HuH-7.5 (cell line): ENCODE results near the gene TBCCD1.
A peak's percentile ranks its signal among the peaks of the same experiment; 100 is the strongest.
"Not testable (repeated sequence)": the region's sequence is repeated elsewhere in the genome, so short reads cannot be mapped to it uniquely, and the experiment has no call there.

Experiments
- DNase-seq: peaks from one replicate; pipeline ENCODE4 v3.0.0; 2011; ENCODE audit warnings: low spot score

The TBCCD1 gene

DNA sequence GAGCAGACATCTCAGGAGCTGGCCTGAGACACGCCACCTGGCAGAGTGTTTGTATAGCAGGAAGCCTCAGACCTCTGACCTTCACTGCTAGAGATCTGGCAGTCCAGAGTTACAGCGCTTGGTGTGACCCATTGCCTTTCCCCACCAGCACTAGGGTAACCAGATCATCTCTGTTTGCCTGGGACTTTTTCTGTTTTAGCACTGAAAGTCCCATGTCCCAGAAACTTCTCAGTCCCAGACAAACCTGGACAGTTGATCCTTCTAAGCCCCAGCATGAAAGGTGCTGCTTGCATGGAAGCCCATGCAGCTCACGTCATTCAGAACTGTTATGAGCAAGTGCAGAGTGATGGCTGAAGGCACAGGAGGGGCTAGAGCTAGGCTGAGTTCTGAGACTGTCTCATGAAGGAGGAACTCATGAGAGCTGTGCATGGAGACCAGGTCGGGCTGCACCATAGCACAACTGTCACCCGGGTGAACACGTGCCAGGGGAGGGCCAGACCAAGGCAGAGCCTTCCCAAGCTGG lies 27.5 kb upstream of the TBCCD1 start:
- no peak for DNase-seq

DNA sequence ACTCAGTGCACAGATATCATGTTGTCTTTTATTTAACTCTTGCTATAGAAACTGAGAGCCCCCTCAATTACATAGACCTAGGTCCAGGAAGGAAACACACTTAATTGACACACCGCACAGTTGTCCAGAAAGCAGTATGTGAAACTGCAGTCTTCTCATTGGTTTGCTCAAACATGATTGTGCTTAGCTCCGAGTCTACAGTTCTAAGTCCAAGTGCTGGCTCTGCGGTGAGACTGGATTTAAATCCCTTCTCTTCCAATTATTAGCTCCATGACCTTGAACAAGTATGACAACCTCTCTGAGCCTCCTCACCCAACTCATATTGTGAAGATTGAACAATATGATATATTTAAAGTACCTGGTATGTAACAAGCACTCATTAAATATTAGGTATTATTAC lies 26.7 kb upstream of the TBCCD1 start:
- DNase-seq: no peak

DNA sequence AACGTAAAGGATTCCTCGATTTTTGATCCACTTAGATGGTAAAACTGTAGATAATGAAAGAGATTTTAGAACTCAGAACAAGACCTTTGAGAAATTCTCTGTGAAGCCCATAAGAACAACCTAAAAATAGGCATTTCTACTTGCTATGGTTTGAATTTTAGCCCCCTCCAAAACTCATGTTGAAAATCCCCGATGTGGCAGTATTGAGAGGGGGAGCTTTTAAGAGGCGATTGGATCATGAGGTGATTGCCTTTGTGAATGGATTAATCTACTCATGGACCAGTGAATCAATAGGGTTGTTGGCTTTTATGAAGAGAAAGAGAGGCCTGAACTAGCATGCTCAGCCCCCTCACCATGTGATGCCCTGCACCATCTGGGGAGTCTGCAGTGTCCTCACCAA lies 25.5 kb upstream of the TBCCD1 start:
- DNase-seq: no peak

DNA sequence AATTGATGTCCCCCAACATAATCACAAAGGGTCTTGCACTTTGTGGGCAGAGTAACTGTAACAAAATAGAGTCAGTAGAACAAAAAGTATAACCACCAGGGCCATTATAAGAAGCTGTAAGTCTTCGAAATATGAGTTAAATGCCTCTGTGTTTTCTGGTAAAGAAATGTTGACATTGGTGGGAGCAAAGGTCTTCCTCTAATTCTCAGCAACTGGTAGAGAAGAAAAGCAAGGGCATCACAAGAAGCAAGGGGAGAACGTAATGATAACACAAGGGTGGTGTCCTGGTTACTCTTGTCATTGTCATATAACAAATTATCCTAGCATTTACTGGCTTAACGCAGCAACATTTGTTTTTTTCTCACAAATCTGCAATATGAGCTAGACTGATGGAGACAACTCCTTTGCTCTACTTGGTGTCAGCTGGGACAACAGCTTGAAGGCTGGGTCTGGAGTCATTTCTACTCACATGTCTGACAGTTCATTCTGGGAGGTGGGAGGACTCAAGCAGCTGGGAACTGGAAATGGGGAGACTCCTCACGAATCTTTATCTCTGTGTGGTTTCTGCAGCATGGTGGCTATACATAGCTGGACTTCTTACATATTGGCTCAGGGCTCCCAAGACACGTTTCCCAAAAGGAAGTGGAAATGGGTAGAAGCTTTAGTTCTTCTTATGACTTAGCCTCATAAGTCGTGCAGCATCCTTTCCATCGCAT lies 23.6 kb upstream of the TBCCD1 start:
- no peak for DNase-seq

- no peak for DNase-seq
Measured at GRCh38 chr3:186589856-186590579, 22.9 kb upstream of the TBCCD1 start.

DNA sequence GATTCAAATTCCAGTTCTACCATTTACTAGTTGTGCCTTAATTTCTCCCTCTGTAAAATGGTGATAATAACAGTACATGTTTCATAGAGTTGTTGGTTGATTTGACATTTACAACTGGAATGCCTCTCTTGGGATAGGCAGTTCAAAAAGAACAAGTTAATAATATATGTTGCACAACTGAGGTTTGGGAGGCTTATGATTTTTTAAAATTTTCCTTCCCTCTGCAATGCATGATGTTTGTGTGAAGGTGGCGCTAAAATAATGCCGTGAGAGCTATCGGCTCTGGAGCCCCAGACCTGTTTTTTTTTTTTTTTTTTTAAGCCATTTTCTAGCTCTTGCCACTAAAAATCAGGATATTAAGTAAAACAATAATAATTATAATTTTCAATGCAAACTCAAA lies 22.0 kb upstream of the TBCCD1 start:
- DNase-seq: no peak

DNA sequence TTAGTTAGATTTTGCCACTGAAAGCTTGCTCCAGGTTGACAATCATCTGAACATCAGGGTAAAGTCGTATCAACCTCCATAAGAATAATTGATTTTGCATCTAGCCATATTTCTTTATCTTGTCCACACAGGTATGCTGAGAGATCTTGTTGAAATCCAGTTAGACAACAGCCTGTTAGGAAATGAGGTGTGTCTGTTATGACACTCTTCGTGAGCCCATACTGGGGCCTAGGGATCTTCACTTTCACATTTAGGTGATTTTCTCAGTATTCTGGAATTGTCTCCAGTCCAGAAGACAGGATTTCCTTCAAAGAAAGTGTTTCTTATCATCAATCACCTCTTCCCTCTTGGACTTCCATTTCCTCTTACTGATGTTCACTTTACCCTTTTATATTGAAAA lies 21.5 kb upstream of the TBCCD1 start:
- DNase-seq: no peak

DNA sequence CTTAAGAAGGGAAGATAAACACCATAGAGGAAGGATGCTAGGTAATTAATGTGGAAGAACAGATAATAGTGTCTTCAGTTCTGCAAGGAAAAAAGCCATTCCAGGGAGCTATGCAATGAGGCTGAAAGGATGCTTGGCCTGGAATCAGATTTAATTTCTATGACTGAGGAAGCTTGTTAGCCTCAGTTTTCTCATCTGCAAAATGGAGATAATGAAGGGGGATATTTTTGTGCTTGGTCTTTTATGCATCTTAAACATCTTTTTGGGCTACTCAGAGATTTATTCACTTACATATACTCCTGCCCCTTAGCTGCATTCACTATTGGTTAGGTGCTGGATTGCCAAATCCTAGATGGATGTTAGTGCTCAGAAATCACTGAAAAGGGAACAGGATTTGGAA lies 20.0 kb upstream of the TBCCD1 start:
- no peak for DNase-seq

DNA sequence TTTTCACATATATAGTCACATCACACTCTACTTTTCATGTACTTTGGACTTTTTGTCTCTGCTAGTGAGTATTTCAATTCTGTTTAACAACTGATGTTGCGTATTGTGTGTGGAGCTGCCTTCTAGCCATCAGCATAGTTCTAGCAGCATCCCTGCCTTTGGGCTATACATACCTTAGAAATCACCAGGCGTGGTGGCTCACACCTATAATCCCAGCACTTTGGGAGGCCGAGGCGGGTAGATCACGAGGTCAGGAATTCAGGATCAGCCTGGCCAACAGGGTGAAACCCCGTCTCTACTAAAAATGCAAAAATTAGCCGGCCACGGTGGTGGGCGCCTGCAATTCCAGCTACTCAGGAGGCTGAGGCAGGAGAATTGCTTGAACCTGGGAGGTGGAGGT lies 19.1 kb upstream of the TBCCD1 start:
- not testable (repeated sequence) for DNase-seq

DNA sequence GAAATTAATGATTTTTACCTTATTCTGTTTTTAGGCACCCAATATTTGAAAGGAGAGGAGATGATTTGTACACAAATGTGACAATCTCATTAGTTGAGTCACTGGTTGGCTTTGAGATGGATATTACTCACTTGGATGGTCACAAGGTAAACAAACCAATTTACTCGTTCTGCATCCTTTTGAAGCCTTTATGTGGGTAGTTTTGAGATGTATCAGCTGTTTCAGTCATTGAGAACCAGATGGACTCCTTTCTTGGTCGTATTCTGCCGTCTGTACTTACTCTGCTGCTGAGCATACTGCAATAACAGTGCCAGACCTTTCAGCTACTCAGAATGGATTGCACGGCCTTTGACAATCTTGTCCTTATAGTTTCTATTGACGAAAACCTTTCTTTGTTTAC lies 16.7 kb upstream of the TBCCD1 start:
- DNase-seq: no peak

- DNase-seq: no peak
Measured at GRCh38 chr3:186582541-186582940, 15.4 kb upstream of the TBCCD1 start.

- DNase-seq: no peak
Measured at GRCh38 chr3:186580785-186581184, 13.6 kb upstream of the TBCCD1 start.

DNA sequence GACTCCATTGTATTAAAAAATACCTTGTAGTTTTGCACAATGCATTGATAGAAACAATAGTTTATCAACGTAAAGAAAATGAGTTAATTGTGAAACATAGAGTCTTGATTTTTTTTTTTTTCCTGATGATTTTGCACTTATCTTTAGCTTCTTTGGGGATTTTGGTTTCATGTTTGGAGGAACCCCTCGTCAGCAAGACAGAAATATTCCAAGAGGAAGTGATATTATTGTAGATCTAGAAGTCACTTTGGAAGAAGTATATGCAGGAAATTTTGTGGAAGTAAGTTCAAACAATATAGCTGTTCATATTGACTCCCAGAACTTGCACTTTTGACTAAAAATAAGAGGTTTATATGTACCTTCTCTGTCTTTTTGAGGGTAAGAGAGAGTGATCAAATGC lies 10.4 kb upstream of the TBCCD1 start:
- no peak for DNase-seq

- no peak for DNase-seq
Measured at GRCh38 chr3:186571644-186572013, 4.5 kb upstream of the TBCCD1 start.

DNA sequence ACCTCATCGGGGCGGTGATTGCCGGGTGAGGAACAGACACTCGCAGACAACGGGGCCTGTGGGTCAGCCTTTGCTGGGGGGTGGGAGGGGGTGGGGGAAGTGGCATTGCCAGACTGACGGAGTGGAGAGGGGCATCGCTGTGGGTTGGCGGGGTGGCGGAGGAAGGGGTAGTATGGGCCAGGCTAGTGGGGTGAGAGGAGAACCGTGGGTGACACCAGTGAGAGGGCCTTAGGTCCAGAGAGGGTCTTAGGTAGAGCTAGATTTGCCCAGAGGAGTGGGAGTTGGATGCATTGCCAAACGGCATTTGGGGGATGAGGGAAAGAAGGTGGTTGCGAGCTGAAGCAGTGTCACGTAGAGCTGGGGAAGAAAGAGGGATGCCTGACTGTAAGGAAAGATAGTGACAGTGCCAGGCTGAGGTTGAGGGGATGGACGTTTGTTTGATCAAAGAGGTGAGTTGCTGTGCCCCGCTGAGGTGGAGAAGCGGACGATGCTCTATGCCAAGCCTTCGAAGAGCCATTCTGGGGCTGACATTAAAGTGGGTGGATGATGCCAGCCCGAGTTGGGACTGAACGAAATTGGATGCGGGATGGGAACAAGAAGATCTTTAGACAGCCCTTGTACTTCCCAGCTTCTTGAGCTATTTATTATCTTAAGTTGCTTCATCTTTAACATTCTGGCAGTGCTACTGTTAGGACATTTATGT lies 4.0 kb upstream of the TBCCD1 start:
- no peak for DNase-seq

- peak; percentile 95 for DNase-seq
Measured at GRCh38 chr3:186570096-186570940, 3.2 kb upstream of the TBCCD1 start, which contains the start of gene DNAJB11. Gene DNAJB11 (plus strand): TSS chr3:186570720. CDS start chr3:186570898, 178 bp downstream.

GRCh38 chr3:186569779-186570095 lies 2.6 kb upstream of the TBCCD1 start:
- no peak for DNase-seq

- not testable (repeated sequence) for DNase-seq
Measured at GRCh38 chr3:186569361-186569760, 2.2 kb upstream of the TBCCD1 start.

- no peak for DNase-seq
Measured at GRCh38 chr3:186566772-186567071, 417 bp downstream of the TBCCD1 start.

DNA sequence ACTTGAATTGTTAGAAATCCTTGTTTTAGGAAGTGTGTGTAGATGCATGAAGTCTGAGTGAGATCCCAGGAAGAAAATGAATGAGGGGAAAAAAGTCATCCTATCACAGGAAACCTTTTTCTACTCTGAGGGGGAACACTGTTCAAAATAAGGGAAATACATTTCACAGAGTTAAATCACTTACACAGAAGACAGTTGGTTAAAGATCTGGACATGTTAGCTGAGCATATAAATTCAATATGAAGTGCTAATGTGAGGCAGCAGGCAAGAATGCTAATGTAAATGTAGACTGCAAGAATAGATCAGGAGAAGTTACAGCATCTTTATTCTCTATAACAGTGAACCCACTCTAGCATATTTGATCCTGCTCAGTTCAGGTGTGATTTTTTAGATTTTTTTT lies 2.6 kb downstream of the TBCCD1 start:
- no peak for DNase-seq

GRCh38 chr3:186552408-186553031 lies 14.6 kb downstream of the TBCCD1 start:
- no peak for DNase-seq

GRCh38 chr3:186551387-186551786 lies 15.8 kb downstream of the TBCCD1 start:
- DNase-seq: no peak
